Fibroblast of lung (primary cell): Measurements from ENCODE around the gene YARS2.

Source experiments
- CTCF ChIP-seq, 2 donors: IDR thresholded peaks in 1 of 2; conservative IDR thresholded peaks in 1 of 2; 1 replicate in 1 of 2; 2 replicates in 1 of 2; pipeline ENCODE4 v1.5.1; 2011 to 2012; ENCODE audit warnings: low read length in 2 of 2, control low read depth in 1 of 2, inconsistent platforms in 1 of 2, low read depth in 1 of 2, mild to moderate bottlenecking in 1 of 2
- EZH2 ChIP-seq: IDR thresholded peaks from 2 replicates; pipeline ENCODE4 v1.5.1; 2012; ENCODE audit warnings: low read length, control low read depth, mild to moderate bottlenecking; ENCODE audit errors: missing control alignments

GRCh38 chr12:32753605-32754004 lies 2.1 kb downstream of the YARS2 start:
- TF ChIP-seq EZH2 (no peak), CTCF (conservative IDR thresholded peaks at IDR 0.05 in 1 of 2, IDR thresholded peaks at IDR 0.05 in 1 of 2; ENCODE audit: low read depth in 1 of 2, low read length in 2 of 2) (no peak)
